ENCODE measurements around the gene VKORC1L1. TPM values are rescaled to one million over a fixed set of nuclear protein-coding genes. Genes with fewer than 3 reads are reported as not detected.
"Not testable (repeated sequence)": the region's sequence is repeated elsewhere in the genome, so short reads cannot be mapped to it uniquely, and the experiment has no call there.

VKORC1L1 gene
- total RNA-seq, 2 donors from 2014 or later, result 18.2 to 24.0 TPM

DNA sequence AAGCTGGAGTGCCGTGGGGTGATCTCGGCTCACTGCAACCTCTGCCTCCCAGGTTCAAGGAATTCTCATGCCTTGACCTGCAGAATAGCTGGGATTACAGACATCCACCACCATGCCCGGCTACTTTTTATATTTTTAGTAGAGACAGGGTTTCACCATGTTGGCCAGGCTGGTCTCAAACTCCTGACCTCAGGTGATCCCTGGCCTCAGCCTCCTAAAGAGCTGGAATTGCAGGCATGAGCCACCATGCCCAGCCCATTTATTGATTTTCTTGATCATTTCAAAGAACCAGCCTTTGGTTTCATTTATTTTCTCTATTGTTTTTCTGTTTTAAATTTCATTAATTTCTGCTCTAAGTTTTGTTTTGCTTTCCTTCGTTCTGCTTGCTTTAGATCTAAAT, 58.8 kb downstream of the VKORC1L1 start:
- peaks cover 7% of the 10 kb centered on the region for H3K36me3 Mint-ChIP-seq
- H3K27ac Mint-ChIP-seq, result no peak overlapping the region
- H3K4me3 Mint-ChIP-seq, result no peak overlapping the region
- no peaks in the 10 kb centered on the region for H3K9me3 Mint-ChIP-seq
- DNase-seq (ENCODE audit: low spot score) (no peak), ATAC-seq (no peak)
- H3K4me1 Mint-ChIP-seq (ENCODE audit: low read depth in 2 of 2), result peaks cover 0 to 16% of the 10 kb centered on the region in 2 donors
- H3K27me3 Mint-ChIP-seq, result no peaks in the 10 kb centered on the region

DNA sequence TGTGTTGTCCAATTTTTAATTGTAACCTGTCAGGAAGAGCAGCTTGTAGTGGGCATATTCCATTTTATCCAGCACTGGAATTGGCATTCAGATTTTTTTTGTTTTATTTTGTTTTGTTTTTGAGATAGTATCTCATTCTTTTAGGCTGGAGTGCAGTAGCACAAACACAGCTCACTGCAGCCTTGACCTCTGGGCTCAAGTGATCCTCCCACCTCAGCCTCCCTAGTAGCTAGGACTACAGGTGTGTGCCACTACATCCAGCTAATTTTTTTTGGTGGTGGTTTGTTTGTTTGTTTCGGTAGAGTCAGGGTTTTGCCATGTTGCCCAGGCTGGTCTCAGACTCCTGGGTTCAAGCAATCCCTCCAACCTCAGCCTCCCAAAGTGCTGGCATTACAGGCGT, 64.4 kb downstream of the VKORC1L1 start:
- DNase-seq (ENCODE audit: low spot score), result no peak
- Mint-ChIP-seq H3K27me3 (no peaks in the 10 kb centered on the region), H3K36me3 (peaks cover 7% of the 10 kb centered on the region), H3K4me3 (no peak overlapping the region), H3K9me3 (no peaks in the 10 kb centered on the region), H3K27ac (no peak overlapping the region), H3K4me1 (ENCODE audit: low read depth in 2 of 2) (peaks cover 5 to 14% of the 10 kb centered on the region in 2 donors)
- no peak for ATAC-seq

DNA sequence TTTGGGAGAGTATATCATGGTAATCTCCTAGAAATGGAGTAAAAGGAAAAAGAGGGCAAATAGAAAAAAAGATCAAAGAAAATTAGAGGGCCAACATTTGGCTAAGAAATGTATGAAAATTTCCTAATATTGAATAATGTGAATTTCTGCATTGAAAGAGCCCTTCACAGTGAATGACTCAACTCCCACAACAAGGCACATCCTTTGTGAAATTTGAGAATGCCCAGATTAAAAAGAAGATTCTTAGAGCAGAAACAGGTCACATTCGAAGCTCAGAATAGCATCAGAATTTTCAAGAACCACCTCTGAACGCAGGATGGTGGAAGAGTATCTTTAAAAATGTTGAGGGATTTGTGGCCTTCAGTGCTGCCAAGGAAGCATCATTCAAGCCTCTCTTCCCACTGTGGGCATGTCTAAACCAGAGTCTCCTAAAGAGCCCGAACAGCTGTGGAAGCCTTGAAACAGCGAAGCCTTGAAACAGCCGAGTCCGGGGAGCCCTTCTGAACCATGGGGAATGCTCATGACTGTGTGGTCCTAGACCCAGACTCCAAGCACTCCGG, 65.5 kb downstream of the VKORC1L1 start:
- no peak overlapping the region for H3K4me3 Mint-ChIP-seq
- DNase-seq (ENCODE audit: low spot score), result no peak

DNA sequence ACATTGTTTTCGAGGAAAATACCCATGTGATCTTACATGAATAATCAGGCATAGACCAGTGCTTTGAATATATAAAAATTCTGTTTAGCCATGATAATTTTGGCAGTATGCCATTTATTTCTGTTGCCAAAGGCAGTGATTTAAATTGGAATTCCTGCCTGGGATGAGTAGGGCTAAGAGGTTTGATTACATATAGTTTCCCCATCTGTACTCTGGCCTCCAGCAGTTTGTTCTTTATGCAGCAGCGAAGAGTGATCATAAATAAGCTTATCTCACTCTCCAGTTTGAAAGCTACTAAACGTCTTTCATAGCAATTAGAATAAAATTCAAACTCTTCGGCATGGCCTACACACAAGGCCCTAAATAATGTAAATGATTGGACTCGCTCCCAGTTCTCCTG, 72.9 kb downstream of the VKORC1L1 start:
- not testable (repeated sequence) for DNase-seq (ENCODE audit: low spot score); H3K36me3 Mint-ChIP-seq; H3K9me3 Mint-ChIP-seq; H3K27me3 Mint-ChIP-seq; H3K4me1 Mint-ChIP-seq (ENCODE audit: low read depth in 2 of 2); H3K27ac Mint-ChIP-seq; ATAC-seq; H3K4me3 Mint-ChIP-seq

More for the DNA sequence above, 65.5 kb downstream of the VKORC1L1 start:
- no peak overlapping the region for H3K27ac Mint-ChIP-seq
- H3K27me3 Mint-ChIP-seq, result no peaks in the 10 kb centered on the region
- no peak for ATAC-seq
- no peaks in the 10 kb centered on the region for H3K9me3 Mint-ChIP-seq
- peaks cover 5 to 11% of the 10 kb centered on the region in 2 donors for H3K4me1 Mint-ChIP-seq (ENCODE audit: low read depth in 2 of 2)
- H3K36me3 Mint-ChIP-seq, result peaks cover 7% of the 10 kb centered on the region

DNA sequence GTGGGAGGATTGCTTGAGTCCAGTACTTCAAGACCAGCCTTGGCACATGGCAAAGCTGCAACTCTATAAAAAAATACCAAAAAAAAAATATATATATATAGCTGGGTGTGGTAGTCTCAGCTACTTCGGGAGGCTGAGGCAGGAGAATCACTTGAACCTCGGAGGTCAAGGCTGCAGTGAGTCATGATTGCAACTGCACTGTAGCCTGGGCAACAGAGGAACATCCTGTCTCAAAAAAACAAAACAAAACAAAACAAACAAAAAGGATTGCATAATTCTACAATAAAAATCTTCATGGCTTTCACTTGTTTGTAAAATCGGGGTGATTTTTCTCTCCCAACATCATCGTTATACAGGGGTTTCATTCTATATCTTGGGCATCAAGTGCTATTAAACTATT, 74.0 kb downstream of the VKORC1L1 start:
- H3K4me3 Mint-ChIP-seq, result no peak overlapping the region
- H3K9me3 Mint-ChIP-seq, result no peaks in the 10 kb centered on the region
- no peaks in the 10 kb centered on the region for H3K27me3 Mint-ChIP-seq
- H3K27ac Mint-ChIP-seq, result no peak overlapping the region
- DNase-seq (ENCODE audit: low spot score) (no peak), ATAC-seq (no peak)
- no peaks in the 10 kb centered on the region for H3K36me3 Mint-ChIP-seq
- no peaks in the 10 kb centered on the region for H3K4me1 Mint-ChIP-seq (ENCODE audit: low read depth in 2 of 2)

DNA sequence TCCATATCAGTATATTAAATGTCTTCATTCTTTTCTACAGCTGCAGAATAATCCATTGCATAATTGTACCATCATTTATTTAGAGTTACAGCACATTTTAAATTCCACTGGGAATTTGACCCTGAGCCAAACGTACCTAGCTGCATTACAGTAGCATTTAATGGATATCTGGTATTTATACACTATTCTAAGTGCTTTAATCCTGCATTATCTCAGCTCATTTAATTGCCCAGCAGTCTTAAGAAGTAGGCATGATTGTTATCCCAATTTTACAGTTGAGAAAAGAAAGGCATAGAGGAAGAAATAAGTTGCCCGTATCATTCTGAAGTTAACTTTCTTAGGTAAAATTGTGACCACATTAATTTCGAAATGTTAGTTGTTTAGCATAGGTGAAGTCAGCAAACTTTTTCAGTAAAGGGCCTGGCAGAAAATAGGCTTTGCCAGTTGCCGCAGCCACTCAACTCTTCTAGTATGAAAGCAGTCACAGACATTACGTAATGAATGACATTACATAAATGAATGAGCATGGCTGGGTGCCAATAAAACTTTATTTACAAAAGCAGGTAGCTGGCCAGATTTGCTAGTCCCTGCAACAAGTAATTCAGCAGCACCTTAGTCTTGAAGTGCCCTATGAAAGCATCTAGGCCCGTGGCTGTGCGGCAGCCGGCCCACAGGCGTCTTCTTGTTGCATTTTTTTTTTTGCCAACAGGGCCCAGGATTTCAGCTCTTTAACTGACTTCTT, 79.1 kb downstream of the VKORC1L1 start:
- ATAC-seq (no peak), DNase-seq (ENCODE audit: low spot score) (no peak)
- Mint-ChIP-seq H3K27me3 (no peaks in the 10 kb centered on the region), H3K36me3 (no peaks in the 10 kb centered on the region), H3K27ac (no peak overlapping the region), H3K9me3 (no peaks in the 10 kb centered on the region), H3K4me1 (ENCODE audit: low read depth in 2 of 2) (no peaks in the 10 kb centered on the region), H3K4me3 (no peak overlapping the region)

DNA sequence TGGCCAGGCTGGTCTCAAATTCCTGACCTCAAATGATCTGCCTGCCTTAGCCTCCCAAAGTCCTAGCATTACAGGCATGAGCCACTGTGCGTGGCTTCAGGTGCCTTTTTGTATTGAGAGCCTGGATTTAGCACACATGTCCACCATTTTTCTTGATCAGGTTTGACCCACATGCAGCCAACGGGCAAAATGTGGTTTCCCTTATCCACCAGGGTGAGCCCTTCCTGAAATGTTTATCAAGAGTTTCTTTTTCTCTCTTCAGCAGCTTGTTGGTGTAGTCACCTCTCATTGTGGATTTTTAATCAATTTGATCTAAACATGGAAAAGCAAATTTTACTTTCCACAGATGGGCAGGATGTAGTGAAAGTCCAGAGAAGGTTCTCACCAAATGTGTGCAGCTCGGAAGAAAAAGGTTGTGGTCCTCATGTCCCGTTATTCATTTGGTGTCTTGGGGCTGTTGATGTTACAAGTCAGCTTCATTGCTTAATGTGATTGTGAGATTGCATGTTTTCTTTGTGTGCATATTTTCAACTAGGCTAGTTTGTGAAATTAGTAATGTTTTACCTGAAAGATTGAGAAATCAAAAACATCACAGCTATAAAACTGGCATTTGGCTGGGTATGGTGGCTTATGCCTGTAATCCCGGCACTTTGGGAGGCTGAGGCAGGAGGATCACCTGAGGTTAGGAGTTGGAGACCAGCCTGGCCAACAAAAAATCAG, 80.3 kb downstream of the VKORC1L1 start:
- ATAC-seq (no peak), DNase-seq (ENCODE audit: low spot score) (no peak)
- no peaks in the 10 kb centered on the region for H3K4me1 Mint-ChIP-seq (ENCODE audit: low read depth in 2 of 2)
- no peak overlapping the region for H3K27ac Mint-ChIP-seq
- H3K4me3 Mint-ChIP-seq, result no peak overlapping the region
- H3K36me3 Mint-ChIP-seq, result no peaks in the 10 kb centered on the region
- H3K27me3 Mint-ChIP-seq, result no peaks in the 10 kb centered on the region
- H3K9me3 Mint-ChIP-seq, result no peaks in the 10 kb centered on the region

DNA sequence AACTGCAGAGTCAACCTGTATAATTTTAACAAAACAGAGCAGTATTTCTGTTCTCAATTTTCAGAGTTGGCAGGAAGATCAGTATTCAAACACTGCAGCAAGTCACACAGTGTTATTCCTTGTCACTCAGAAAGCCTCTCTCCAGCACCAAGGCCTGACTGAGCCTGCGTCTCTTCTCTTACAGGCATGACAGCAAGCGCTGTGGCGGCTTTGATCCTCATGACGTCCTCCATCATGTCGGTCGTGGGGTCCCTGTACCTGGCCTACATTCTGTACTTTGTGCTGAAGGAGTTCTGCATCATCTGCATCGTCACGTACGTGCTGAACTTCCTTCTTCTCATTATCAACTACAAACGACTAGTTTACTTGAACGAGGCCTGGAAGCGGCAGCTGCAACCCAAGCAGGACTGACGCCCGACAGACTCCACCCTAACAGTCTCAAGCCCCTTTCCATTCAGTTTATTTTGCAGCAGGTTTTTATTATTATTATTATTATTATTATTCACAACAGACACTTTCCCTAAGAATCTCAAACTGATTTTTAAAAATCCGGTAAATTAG, 81.1 kb downstream of the VKORC1L1 start:
- ATAC-seq, result no peak
- no peak overlapping the region for H3K27ac Mint-ChIP-seq

DNA sequence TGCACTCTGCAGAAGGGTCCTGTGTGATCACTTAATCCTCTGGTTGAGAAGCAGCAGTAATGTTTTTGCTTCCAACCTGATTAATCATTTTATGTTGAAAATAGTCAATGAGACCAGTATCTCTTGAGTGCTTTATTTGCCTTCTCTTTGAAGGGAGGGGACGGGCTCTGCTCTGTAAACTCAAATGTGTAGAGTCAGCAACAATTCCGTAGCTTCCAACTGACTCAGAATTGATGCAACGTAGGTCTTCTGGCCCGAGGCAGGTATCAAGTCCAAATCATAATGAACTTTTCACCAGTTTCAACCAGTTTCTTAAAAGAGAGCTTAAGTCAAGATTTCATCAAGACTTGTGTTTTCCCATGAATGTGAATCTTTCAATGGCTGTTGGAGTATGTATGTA, 82.8 kb downstream of the VKORC1L1 start:
- Mint-ChIP-seq H3K36me3 (no peaks in the 10 kb centered on the region), H3K4me3 (no peak overlapping the region), H3K27me3 (no peaks in the 10 kb centered on the region), H3K9me3 (no peaks in the 10 kb centered on the region), H3K27ac (no peak overlapping the region), H3K4me1 (ENCODE audit: low read depth in 2 of 2) (no peaks in the 10 kb centered on the region)
- ATAC-seq, result no peak
- no peak for DNase-seq (ENCODE audit: low spot score)

More for the DNA sequence above, 81.1 kb downstream of the VKORC1L1 start:
- no peaks in the 10 kb centered on the region for H3K27me3 Mint-ChIP-seq
- H3K4me1 Mint-ChIP-seq (ENCODE audit: low read depth in 2 of 2), result no peaks in the 10 kb centered on the region
- DNase-seq (ENCODE audit: low spot score), result no peak
- H3K36me3 Mint-ChIP-seq, result no peaks in the 10 kb centered on the region
- no peaks in the 10 kb centered on the region for H3K9me3 Mint-ChIP-seq
- H3K4me3 Mint-ChIP-seq, result no peak overlapping the region

DNA sequence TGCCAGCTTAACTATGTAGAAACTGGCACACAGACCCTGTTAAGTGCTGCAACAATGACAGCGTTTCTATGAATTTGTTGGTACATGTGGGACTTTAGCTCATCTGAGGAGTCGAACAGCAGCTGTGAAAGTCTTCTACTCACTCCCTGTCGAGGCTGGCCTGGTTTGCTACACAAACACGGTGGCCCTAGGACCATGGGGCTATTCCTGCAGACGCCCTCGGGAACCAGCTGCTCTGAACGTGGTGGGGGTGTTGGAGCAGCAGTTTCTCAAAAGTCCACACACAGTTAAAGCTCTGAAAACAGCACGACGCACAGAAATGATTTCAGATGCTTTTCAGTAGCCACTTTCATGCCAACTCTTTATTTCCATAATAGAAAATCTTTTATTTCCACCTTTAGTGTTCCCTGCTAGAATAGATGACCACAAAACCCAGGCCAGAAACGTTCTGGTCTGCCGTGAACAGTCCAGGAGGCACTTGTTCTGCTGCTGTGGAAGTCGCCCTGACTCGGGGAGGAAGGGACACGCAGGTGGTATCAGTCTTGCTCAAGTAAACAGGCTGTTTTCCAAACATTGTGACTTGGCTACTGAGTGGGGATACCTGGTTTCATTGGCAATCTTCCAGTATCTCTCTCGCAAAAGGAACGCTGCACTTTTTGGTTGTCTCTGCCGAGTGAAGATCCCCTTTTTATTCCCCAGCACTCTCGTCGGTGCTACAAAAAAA, 87.6 kb downstream of the VKORC1L1 start:
- Mint-ChIP-seq H3K36me3 (peaks cover 14% of the 10 kb centered on the region), H3K27me3 (no peaks in the 10 kb centered on the region), H3K27ac (no peak overlapping the region), H3K4me1 (ENCODE audit: low read depth in 2 of 2) (no peaks in the 10 kb centered on the region), H3K4me3 (no peak overlapping the region), H3K9me3 (no peaks in the 10 kb centered on the region)
- DNase-seq (ENCODE audit: low spot score) (no peak), ATAC-seq (no peak)

DNA sequence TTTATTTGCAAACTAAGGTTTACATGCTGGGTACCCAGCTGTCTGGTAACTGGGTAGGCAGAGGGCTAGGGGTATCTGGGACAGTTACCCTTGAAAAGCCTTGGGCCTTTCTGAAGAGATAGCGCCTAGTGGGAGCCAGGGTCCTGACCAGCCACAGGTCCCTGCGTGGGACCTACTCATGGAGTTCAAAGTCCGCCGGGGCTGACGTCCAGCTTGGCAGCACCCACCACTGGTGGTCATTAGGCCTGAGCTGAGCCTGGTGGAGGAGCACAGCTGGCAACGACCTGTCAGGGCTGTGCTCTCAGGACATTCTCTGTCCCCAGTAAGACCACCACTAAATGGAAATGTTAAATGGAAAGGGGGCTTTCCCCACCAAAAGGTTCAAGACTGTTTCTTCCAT, 89.2 kb downstream of the VKORC1L1 start:
- Mint-ChIP-seq H3K27ac (no peak overlapping the region), H3K4me3 (no peak overlapping the region), H3K9me3 (no peaks in the 10 kb centered on the region), H3K4me1 (ENCODE audit: low read depth in 2 of 2) (no peaks in the 10 kb centered on the region), H3K36me3 (peaks cover 14% of the 10 kb centered on the region), H3K27me3 (no peaks in the 10 kb centered on the region)
- no peak for ATAC-seq
- no peak for DNase-seq (ENCODE audit: low spot score)

DNA sequence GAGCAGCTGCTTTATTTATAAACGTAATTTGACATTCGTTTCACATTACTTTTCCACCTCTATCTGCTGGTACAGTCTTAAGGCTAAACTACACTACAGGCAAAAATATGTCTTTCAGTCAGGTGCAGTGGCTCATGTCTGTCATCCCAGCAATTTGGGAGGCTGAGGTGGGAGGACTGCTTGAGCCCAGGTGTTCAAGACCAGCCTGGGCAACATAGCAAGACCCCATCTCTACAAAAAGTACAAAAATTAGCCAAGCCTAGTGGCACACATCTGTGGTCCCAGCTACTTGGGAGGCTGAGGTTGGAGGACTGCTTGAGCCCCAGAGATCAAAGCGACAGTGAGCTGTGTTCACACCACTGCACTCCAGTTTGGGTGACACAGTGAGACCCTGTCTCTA, 91.8 kb downstream of the VKORC1L1 start:
- H3K4me3 Mint-ChIP-seq, H3K27me3 Mint-ChIP-seq: not testable (repeated sequence)

DNA sequence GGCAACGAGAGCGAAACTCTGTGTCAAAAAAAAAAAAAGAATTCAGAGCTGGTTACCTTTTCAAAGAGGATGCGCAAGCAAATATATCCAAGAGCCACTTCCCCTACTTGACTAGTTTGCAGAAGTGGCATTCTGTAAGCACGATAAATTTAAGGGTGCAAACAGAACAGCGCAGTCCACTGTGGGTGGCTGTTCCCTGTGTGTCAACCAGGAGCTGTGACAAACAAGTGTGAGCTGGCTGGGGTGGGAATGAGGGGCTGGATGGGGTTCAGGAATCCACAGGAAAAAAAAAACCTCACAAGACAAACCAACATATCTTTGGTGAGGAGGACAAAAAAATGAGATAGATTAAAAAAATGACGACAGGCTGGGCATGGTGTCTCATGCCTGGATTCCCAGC, 93.3 kb downstream of the VKORC1L1 start:
- H3K4me3 Mint-ChIP-seq, result no peak overlapping the region
- H3K36me3 Mint-ChIP-seq, result peaks cover 14% of the 10 kb centered on the region
- H3K27ac Mint-ChIP-seq, result no peak overlapping the region

More for the DNA sequence above, 91.8 kb downstream of the VKORC1L1 start:
- peaks cover 14% of the 10 kb centered on the region for H3K36me3 Mint-ChIP-seq
- not testable (repeated sequence) for DNase-seq (ENCODE audit: low spot score); ATAC-seq; H3K27ac Mint-ChIP-seq; H3K9me3 Mint-ChIP-seq; H3K4me1 Mint-ChIP-seq (ENCODE audit: low read depth in 2 of 2)

More for the DNA sequence above, 93.3 kb downstream of the VKORC1L1 start:
- H3K9me3 Mint-ChIP-seq, result no peaks in the 10 kb centered on the region
- no peaks in the 10 kb centered on the region for H3K27me3 Mint-ChIP-seq
- ATAC-seq, result no peak
- H3K4me1 Mint-ChIP-seq (ENCODE audit: low read depth in 2 of 2), result no peaks in the 10 kb centered on the region
- DNase-seq (ENCODE audit: low spot score), result no peak

Data from natural killer cell treated with Interleukin-12 subunit alpha and Interleukin-12 subunit beta and Interleukin-15 and Interleukin-18, amount 100 ng/mL, for 72 hours (primary cell).